Activated CD4-positive, alpha-beta T cell treated with anti-CD3 and anti-CD28 coated beads, Interleukin-2, Interleukin-4, amounts not matched to agents 100 ng/mL and 50 ng/mL, durations not matched to agents 16 hours and 8 hours (primary cell): ENCODE measurements around the gene C1QTNF3.
"Not testable (repeated sequence)": the region's sequence is repeated elsewhere in the genome, so short reads cannot be mapped to it uniquely, and the experiment has no call there.

Source experiments
- DNase-seq: peaks from one replicate; pipeline ENCODE4 v3.0.0-alpha.2; 2020; ENCODE audit warnings: low spot score

C1QTNF3 gene

GRCh38 chr5:34051374-34051980, 8.5 kb upstream of the C1QTNF3 start:
- no peak for DNase-seq

- DNase-seq: no peak
Measured at GRCh38 chr5:34047774-34048572, 5.0 kb upstream of the C1QTNF3 start.

GRCh38 chr5:34047143-34047542, 4.1 kb upstream of the C1QTNF3 start:
- no peak for DNase-seq

GRCh38 chr5:34045996-34046395, 3.0 kb upstream of the C1QTNF3 start:
- no peak for DNase-seq

- DNase-seq: no peak
Measured at GRCh38 chr5:34045023-34045422, 2.0 kb upstream of the C1QTNF3 start.

GRCh38 chr5:34042321-34042720, 692 bp downstream of the C1QTNF3 start:
- DNase-seq: no peak

- no peak for DNase-seq
Measured at GRCh38 chr5:34041247-34041972, 1.6 kb downstream of the C1QTNF3 start.

GRCh38 chr5:34040472-34040871, 2.5 kb downstream of the C1QTNF3 start:
- no peak for DNase-seq

- DNase-seq: no peak
Measured at GRCh38 chr5:34039398-34040157, 3.4 kb downstream of the C1QTNF3 start.

- no peak for DNase-seq
Measured at GRCh38 chr5:34038838-34039237, 4.2 kb downstream of the C1QTNF3 start.

GRCh38 chr5:34038390-34038789, 4.6 kb downstream of the C1QTNF3 start:
- no peak for DNase-seq

- DNase-seq: no peak
Measured at GRCh38 chr5:34037726-34038125, 5.3 kb downstream of the C1QTNF3 start.

GRCh38 chr5:34035756-34036155, 7.3 kb downstream of the C1QTNF3 start:
- no peak for DNase-seq

GRCh38 chr5:34034534-34035327, 8.3 kb downstream of the C1QTNF3 start:
- no peak for DNase-seq

GRCh38 chr5:34031966-34032365, 11.0 kb downstream of the C1QTNF3 start:
- no peak for DNase-seq

- no peak for DNase-seq
Measured at GRCh38 chr5:34031117-34031516, 11.9 kb downstream of the C1QTNF3 start.

- not testable (repeated sequence) for DNase-seq
Measured at GRCh38 chr5:34030585-34030984, 12.4 kb downstream of the C1QTNF3 start.

- no peak for DNase-seq
Measured at GRCh38 chr5:34030048-34030447, 13.0 kb downstream of the C1QTNF3 start.

- DNase-seq: no peak
Measured at GRCh38 chr5:34028349-34028748, 14.7 kb downstream of the C1QTNF3 start.

- no peak for DNase-seq
Measured at GRCh38 chr5:34026089-34026761, 16.8 kb downstream of the C1QTNF3 start.
